A549 (cell line): Measurements from ENCODE around the gene WNT11.

Experiments used
- EP300 ChIP-seq, 2 experiments: fragments of >200 bp; sonication (Bioruptor Twin); formaldehyde crosslinking; IDR thresholded peaks; 2 replicates in 1 of 2; 3 replicates in 1 of 2; pipeline ENCODE4 v1.6.1; 2016 to 2017
- HDAC2 ChIP-seq: fragments of 200-600 bp; sonication (generic); IDR thresholded peaks from 2 replicates; pipeline ENCODE4 v1.6.1; 2016
- JUN ChIP-seq, 2 experiments: fragments of >200 bp; sonication (Bioruptor Twin); formaldehyde crosslinking; IDR thresholded peaks; 2 replicates in 1 of 2; 3 replicates in 1 of 2; pipeline ENCODE4 v1.6.1; 2016 to 2017
- MAFK ChIP-seq: fragments of 450-650 bp; IDR thresholded peaks from 2 replicates; pipeline ENCODE4 v1.6.1; 2014; ENCODE audit not compliant: partially characterized antibody
- MAZ ChIP-seq: fragments of 150-350 bp; IDR thresholded peaks from 2 replicates; pipeline ENCODE4 v1.6.1; 2014; ENCODE audit warnings: antibody characterized with exemption, low read depth, low read length, borderline replicate concordance
- POLR2A ChIP-seq: IDR thresholded peaks from 2 replicates; pipeline ENCODE4 v1.6.1; 2012; ENCODE audit warnings: mild to moderate bottlenecking, low read length
- TF ChIP-seq, protein P1 (sequence below): fragments of >200 bp; sonication (Bioruptor Twin); formaldehyde crosslinking; IDR thresholded peaks from 3 replicates; pipeline ENCODE4 v1.5.1; 2016

DNA sequence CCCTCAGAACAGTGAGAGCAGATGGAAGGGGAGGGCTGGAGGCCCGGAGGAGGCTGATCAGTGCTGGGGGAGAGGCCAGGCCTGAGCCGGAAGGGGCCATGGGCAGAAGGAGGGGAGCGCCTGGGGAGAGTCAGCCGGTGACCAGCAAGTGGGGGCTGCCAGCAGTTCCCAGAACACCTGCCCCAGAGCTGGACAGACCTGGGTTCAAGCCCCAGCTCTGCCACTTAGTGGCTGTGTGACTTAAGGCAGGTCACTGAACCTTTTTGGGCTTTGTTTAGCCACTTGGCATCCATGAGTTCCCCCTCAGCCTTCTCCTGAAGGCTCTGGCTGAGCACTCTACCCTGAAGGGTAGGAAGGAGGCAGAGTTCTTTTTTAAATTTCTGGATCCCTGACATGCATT lies 17.4 kb downstream of the WNT11 start:
- TF ChIP-seq, protein P1, sequence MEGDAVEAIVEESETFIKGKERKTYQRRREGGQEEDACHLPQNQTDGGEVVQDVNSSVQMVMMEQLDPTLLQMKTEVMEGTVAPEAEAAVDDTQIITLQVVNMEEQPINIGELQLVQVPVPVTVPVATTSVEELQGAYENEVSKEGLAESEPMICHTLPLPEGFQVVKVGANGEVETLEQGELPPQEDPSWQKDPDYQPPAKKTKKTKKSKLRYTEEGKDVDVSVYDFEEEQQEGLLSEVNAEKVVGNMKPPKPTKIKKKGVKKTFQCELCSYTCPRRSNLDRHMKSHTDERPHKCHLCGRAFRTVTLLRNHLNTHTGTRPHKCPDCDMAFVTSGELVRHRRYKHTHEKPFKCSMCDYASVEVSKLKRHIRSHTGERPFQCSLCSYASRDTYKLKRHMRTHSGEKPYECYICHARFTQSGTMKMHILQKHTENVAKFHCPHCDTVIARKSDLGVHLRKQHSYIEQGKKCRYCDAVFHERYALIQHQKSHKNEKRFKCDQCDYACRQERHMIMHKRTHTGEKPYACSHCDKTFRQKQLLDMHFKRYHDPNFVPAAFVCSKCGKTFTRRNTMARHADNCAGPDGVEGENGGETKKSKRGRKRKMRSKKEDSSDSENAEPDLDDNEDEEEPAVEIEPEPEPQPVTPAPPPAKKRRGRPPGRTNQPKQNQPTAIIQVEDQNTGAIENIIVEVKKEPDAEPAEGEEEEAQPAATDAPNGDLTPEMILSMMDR = no peak
- TF ChIP-seq POLR2A (no peak), HDAC2 (no peak), EP300 (IDR thresholded peaks at IDR 0.05) (no peak), MAZ (no peak), JUN (IDR thresholded peaks at IDR 0.05) (no peak), MAFK (no peak)
